Coronary artery (tissue), 2 donors: ENCODE results near the gene CACNA2D2.

ENCODE experiments used
- DNase-seq: peaks from one replicate; pipeline ENCODE4 v3.0.0-alpha.2; 2017; ENCODE audit warnings: low spot score
- H3K27ac ChIP-seq, 2 donors: fragments of 200-600 bp; sonication (generic); one replicate each; pipeline ENCODE4 v1.5.1; 2016 to 2019
- H3K4me3 ChIP-seq: fragments of 200-600 bp; sonication (generic); 2 replicates; pipeline ENCODE4 v1.5.1; 2016; ENCODE audit warnings: mild to moderate bottlenecking, moderate library complexity
- CTCF ChIP-seq: fragments of 200-600 bp; sonication (generic); IDR thresholded peaks from one replicate; pipeline ENCODE4 v1.5.1; 2019; ENCODE audit warnings: antibody characterized with exemption

The CACNA2D2 gene

GRCh38 chr3:50371133-50371685, 132.2 kb downstream of the CACNA2D2 start:
- Histone ChIP-seq H3K27ac (no peak overlapping the region), H3K4me3 (no peak overlapping the region)
- no peak for DNase-seq
- no peak for TF ChIP-seq CTCF

GRCh38 chr3:50370594-50370993, 132.8 kb downstream of the CACNA2D2 start:
- Histone ChIP-seq H3K27ac (no peak overlapping the region), H3K4me3 (no peak overlapping the region)
- no peak for DNase-seq
- TF ChIP-seq CTCF, result no peak

- no peak for DNase-seq
- Histone ChIP-seq H3K27ac (no peak overlapping the region), H3K4me3 (no peak overlapping the region)
- TF ChIP-seq CTCF, result no peak
These were observed 134.3 kb downstream of the CACNA2D2 start for GRCh38 chr3:50369012-50369670.

GRCh38 chr3:50365842-50366220, 137.6 kb downstream of the CACNA2D2 start:
- H3K27ac ChIP-seq, result no peak overlapping the region
- no peak for DNase-seq
- no peak for TF ChIP-seq CTCF
- H3K4me3 ChIP-seq, result no peak overlapping the region

GRCh38 chr3:50365080-50365841, 138.2 kb downstream of the CACNA2D2 start:
- DNase-seq, result peak; percentile 85
- Histone ChIP-seq H3K4me3 (peak overlapping the region; percentile 73), H3K27ac (peak overlapping the region in 1 of 2 donors; percentile 43)
- no peak for TF ChIP-seq CTCF

GRCh38 chr3:50364573-50365079, 138.8 kb downstream of the CACNA2D2 start:
- H3K27ac ChIP-seq, result peak overlapping the region in 1 of 2 donors; percentile 43
- peak overlapping the region; percentile 73 for H3K4me3 ChIP-seq
- no peak for TF ChIP-seq CTCF
- no peak for DNase-seq
